HG03432 (cell line): ENCODE measurements around the gene FAM219A.
"Not testable (repeated sequence)": the region's sequence is repeated elsewhere in the genome, so short reads cannot be mapped to it uniquely, and the experiment has no call there.

ENCODE experiments used
- ATAC-seq: cut with Tn5 transposase; IDR thresholded peaks from one replicate; pipeline ENCODE4 v1.9.1; 2021; ENCODE audit warnings: mild to moderate bottlenecking, moderate library complexity; ENCODE audit not compliant: unreplicated experiment

The FAM219A gene

GRCh38 chr9:34446468-34446891 lies 11.9 kb downstream of the FAM219A start:
- no peak for ATAC-seq

- no peak for ATAC-seq
These were observed 14.4 kb downstream of the FAM219A start for GRCh38 chr9:34443976-34444375.

- ATAC-seq, result no peak
These were observed 14.8 kb downstream of the FAM219A start for GRCh38 chr9:34443533-34443932.

- no peak for ATAC-seq
These were observed 15.6 kb downstream of the FAM219A start for GRCh38 chr9:34442770-34443169.

GRCh38 chr9:34440017-34440416 lies 18.4 kb downstream of the FAM219A start:
- no peak for ATAC-seq

GRCh38 chr9:34438465-34438864 lies 19.9 kb downstream of the FAM219A start:
- ATAC-seq, result not testable (repeated sequence)

- ATAC-seq, result not testable (repeated sequence)
These were observed 20.5 kb downstream of the FAM219A start for GRCh38 chr9:34437926-34438307.

- ATAC-seq, result peak; percentile 44
These were observed 21.1 kb downstream of the FAM219A start for GRCh38 chr9:34437006-34437925.

- no peak for ATAC-seq
These were observed 26.7 kb downstream of the FAM219A start for GRCh38 chr9:34431667-34432066.

- no peak for ATAC-seq
These were observed 27.4 kb downstream of the FAM219A start for GRCh38 chr9:34430843-34431437.

- no peak for ATAC-seq
These were observed 29.9 kb downstream of the FAM219A start for GRCh38 chr9:34428325-34428958.

GRCh38 chr9:34426347-34427074 lies 31.9 kb downstream of the FAM219A start:
- no peak for ATAC-seq

GRCh38 chr9:34419716-34420504 lies 38.5 kb downstream of the FAM219A start:
- no peak for ATAC-seq

- no peak for ATAC-seq
These were observed 40.6 kb downstream of the FAM219A start for GRCh38 chr9:34417734-34418133.

- no peak for ATAC-seq
These were observed 45.0 kb downstream of the FAM219A start for GRCh38 chr9:34413231-34413852.

- no peak for ATAC-seq
These were observed 46.0 kb downstream of the FAM219A start for GRCh38 chr9:34412336-34412735.

GRCh38 chr9:34409154-34409553 lies 49.2 kb downstream of the FAM219A start:
- ATAC-seq, result no peak

- ATAC-seq, result no peak
These were observed 50.2 kb downstream of the FAM219A start for GRCh38 chr9:34408173-34408572.

- ATAC-seq, result no peak
These were observed 52.2 kb downstream of the FAM219A start for GRCh38 chr9:34406219-34406618.

- ATAC-seq, result no peak
These were observed 52.7 kb downstream of the FAM219A start for GRCh38 chr9:34405719-34406118.
